Neural progenitor cell (in vitro differentiated cells): ENCODE measurements around the gene PRKCE. TPM values are rescaled to one million over a fixed set of nuclear protein-coding genes. Genes with fewer than 3 reads are reported as not detected.
A peak's percentile ranks its signal among the peaks of the same experiment; 100 is the strongest.

Experiments
- DNase-seq: peaks from one replicate; pipeline ENCODE4 v3.0.0-alpha.2; 2016; ENCODE audit warnings: low spot score
- H2AFZ ChIP-seq: fragments of 200-600 bp; sonication (generic); replicated peaks from 2 replicates; pipeline ENCODE4 v1.6.1; 2016; ENCODE audit warnings: antibody characterized with exemption
- H3F3A ChIP-seq: fragments of 200-600 bp; sonication (generic); 2 replicates; pipeline ENCODE4 v1.6.1; 2016; ENCODE audit warnings: antibody characterized with exemption, low read depth
- H3K27ac ChIP-seq: fragments of 200-600 bp; sonication (generic); 2 replicates; pipeline ENCODE4 v1.5.1; 2016; ENCODE audit warnings: mild to moderate bottlenecking
- H3K27me3 ChIP-seq: fragments of 200-600 bp; sonication (generic); 2 replicates; pipeline ENCODE4 v1.6.1; 2016; ENCODE audit warnings: mild to moderate bottlenecking, moderate library complexity
- H3K36me3 ChIP-seq: fragments of 200-600 bp; sonication (generic); 2 replicates; pipeline ENCODE4 v1.5.1; 2016
- H3K4me1 ChIP-seq: fragments of 200-600 bp; sonication (generic); 2 replicates; pipeline ENCODE4 v1.6.1; 2016; ENCODE audit warnings: mixed run types
- H3K4me2 ChIP-seq: fragments of 200-600 bp; sonication (generic); 2 replicates; pipeline ENCODE4 v1.6.1; 2016
- H3K4me3 ChIP-seq: fragments of 200-600 bp; sonication (generic); 2 replicates; pipeline ENCODE4 v1.5.1; 2016
- H3K79me2 ChIP-seq: fragments of 200-600 bp; sonication (generic); 2 replicates; pipeline ENCODE4 v1.6.1; 2016; ENCODE audit warnings: low read depth
- H3K9ac ChIP-seq: fragments of 200-600 bp; sonication (generic); 2 replicates; pipeline ENCODE4 v1.6.1; 2016
- H3K9me3 ChIP-seq: fragments of 200-600 bp; sonication (generic); 2 replicates; pipeline ENCODE4 v1.5.1; 2016; ENCODE audit warnings: low read depth
- H4K20me1 ChIP-seq: fragments of 200-600 bp; sonication (generic); 2 replicates; pipeline ENCODE4 v1.6.1; 2016; ENCODE audit warnings: low read depth
- H3K27ac Mint-ChIP-seq: 3 replicates; pipeline ENCODE4 v1.8.0; 2021; ENCODE audit warnings: mixed read lengths
- H3K27me3 Mint-ChIP-seq: 2 replicates; pipeline ENCODE4 v1.8.0; 2022; ENCODE audit warnings: low read depth, mild to moderate bottlenecking, inconsistent platforms, moderate library complexity, mixed read lengths; ENCODE audit not compliant: insufficient read depth
- H3K36me3 Mint-ChIP-seq: 3 replicates; pipeline ENCODE4 v1.8.0; 2021; ENCODE audit warnings: mixed read lengths
- H3K4me1 Mint-ChIP-seq: 3 replicates; pipeline ENCODE4 v1.8.0; 2021; ENCODE audit warnings: mixed read lengths
- H3K4me3 Mint-ChIP-seq: 3 replicates; pipeline ENCODE4 v1.8.0; 2021; ENCODE audit warnings: mild to moderate bottlenecking, moderate library complexity, mixed read lengths
- H3K9me3 Mint-ChIP-seq: 3 replicates; pipeline ENCODE4 v1.8.0; 2020; ENCODE audit warnings: mixed read lengths
- CTCF ChIP-seq: fragments of 200-600 bp; sonication (generic); IDR thresholded peaks from 2 replicates; pipeline ENCODE4 v1.5.1; 2017; ENCODE audit warnings: antibody characterized with exemption, mild to moderate bottlenecking
- EZH2 ChIP-seq: fragments of 200-600 bp; sonication (generic); IDR thresholded peaks from 2 replicates; pipeline ENCODE4 v1.6.1; 2017; ENCODE audit warnings: antibody characterized with exemption, mild to moderate bottlenecking, moderate library complexity
- EZH2phosphoT487 ChIP-seq: fragments of 200-600 bp; sonication (generic); IDR thresholded peaks from 2 replicates; pipeline ENCODE4 v1.6.1; 2017; ENCODE audit warnings: antibody characterized with exemption
- total RNA-seq: library from RNA; depleted of rRNA; stranded (reverse); fragments of >200 nt; gene quantifications from 2 replicates; pipeline ENCODE4 v1.2.3, GENCODE V29; 2015; ENCODE audit warnings: low replicate concordance

PRKCE gene
- total RNA-seq, 1 donor from 2014 or later = 4.1 TPM

- no peaks in the 10 kb centered on the region for H3F3A ChIP-seq
- no peaks in the 10 kb centered on the region for H3K9me3 ChIP-seq
- no peak overlapping the region for H3K9ac ChIP-seq
- H3K27me3 Mint-ChIP-seq = peaks cover 5% of the 10 kb centered on the region
- H3K9me3 Mint-ChIP-seq = no peaks in the 10 kb centered on the region
- H3K4me2 ChIP-seq = no peak overlapping the region
- DNase-seq = no peak
- no peaks in the 10 kb centered on the region for H3K36me3 ChIP-seq
- H3K4me1 ChIP-seq = peaks cover 13% of the 10 kb centered on the region
- H3K79me2 ChIP-seq = no peaks in the 10 kb centered on the region
- H3K27me3 ChIP-seq = no peaks in the 10 kb centered on the region
- no peak overlapping the region for H3K4me3 Mint-ChIP-seq
- H4K20me1 ChIP-seq = no peaks in the 10 kb centered on the region
- H3K4me3 ChIP-seq = no peak overlapping the region
- H3K4me1 Mint-ChIP-seq = peaks cover 35% of the 10 kb centered on the region
- no peak for TF ChIP-seq EZH2phosphoT487
- TF ChIP-seq EZH2 = no peak
- TF ChIP-seq CTCF = no peak
- no peak overlapping the region for H3K27ac ChIP-seq
- peak overlapping the region; percentile 31 for H3K27ac Mint-ChIP-seq
- no peak overlapping the region for H2AFZ ChIP-seq
- no peaks in the 10 kb centered on the region for H3K36me3 Mint-ChIP-seq
Measured at GRCh38 chr2:45902380-45902779, 250.9 kb downstream of the PRKCE start.

DNA sequence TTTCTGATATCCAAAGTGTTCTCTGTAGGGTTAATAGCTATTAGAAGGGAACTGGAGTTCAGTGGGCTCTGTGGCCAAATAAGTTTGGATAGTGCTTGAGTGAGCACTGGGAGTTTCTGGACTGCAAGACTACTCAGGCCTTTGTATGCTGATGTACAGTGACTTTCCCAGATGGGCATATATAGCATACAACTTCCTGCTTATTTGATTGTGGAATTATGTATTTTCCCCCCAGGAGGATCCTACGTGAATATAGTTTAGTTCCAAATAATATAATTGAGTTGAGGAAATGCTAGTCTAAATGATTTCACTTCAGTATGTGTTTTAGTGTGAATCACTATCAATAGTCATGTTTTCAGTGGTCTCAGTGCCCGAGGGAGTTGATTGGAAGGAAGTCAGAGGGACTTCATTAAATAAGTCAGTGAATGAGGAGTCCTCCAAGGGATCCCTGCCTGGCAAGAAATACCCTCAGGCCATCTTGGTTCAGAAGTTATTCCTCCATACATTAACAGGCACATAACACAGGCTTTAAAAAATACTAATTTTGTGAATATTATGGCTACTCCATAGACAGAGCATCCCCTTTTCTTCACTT, 251.4 kb downstream of the PRKCE start:
- Mint-ChIP-seq H3K9me3 (no peaks in the 10 kb centered on the region), H3K27ac (no peak overlapping the region), H3K27me3 (peaks cover 5% of the 10 kb centered on the region), H3K4me1 (peaks cover 39% of the 10 kb centered on the region), H3K36me3 (no peaks in the 10 kb centered on the region), H3K4me3 (no peak overlapping the region)
- no peaks in the 10 kb centered on the region for H3K27me3 ChIP-seq
- no peak overlapping the region for H3K4me2 ChIP-seq
- no peak overlapping the region for H2AFZ ChIP-seq
- no peak overlapping the region for H3K27ac ChIP-seq
- no peak for TF ChIP-seq EZH2phosphoT487
- TF ChIP-seq EZH2 = no peak
- no peak for TF ChIP-seq CTCF
- H3K9me3 ChIP-seq = no peaks in the 10 kb centered on the region
- no peak overlapping the region for H3K9ac ChIP-seq
- no peaks in the 10 kb centered on the region for H4K20me1 ChIP-seq
- no peak overlapping the region for H3K4me3 ChIP-seq
- no peak for DNase-seq
- H3K4me1 ChIP-seq = peaks cover 13% of the 10 kb centered on the region
- no peaks in the 10 kb centered on the region for H3K79me2 ChIP-seq
- H3F3A ChIP-seq = no peaks in the 10 kb centered on the region
- H3K36me3 ChIP-seq = no peaks in the 10 kb centered on the region

DNA sequence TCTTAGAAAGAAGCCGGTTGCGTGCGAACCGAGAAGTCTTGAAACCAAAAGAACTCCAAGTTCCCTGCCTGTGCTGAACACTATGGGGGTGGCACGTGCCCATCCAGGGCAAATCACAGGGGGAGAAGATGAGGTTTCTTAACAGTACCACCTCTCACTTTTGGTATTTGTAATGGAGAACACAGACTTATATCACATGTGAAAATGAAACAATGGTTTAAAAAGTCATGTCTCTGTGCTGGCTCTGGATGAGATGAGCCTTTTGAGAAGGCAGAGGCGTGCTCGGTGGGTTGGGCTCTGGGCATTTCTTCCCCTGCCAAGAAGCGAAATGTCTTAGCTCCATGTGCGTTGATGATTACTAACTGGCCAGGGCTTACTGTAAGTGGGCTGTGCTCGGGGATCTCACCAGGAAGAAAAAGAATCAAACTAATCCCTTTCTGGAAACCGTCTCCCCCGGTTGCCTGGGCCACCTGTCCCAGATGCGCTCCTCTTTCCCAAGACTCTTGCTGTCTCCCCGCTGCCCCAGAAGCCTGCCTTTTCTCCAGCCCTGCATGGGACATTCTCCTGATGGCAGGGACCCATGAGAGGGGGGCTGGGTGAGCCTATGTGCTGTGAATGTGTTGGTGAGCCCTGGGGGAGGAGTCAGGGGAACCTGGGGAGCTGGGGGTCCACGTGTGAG, 252.9 kb downstream of the PRKCE start:
- TF ChIP-seq EZH2phosphoT487 (no peak), EZH2 (no peak), CTCF (no peak)
- H4K20me1 ChIP-seq = no peaks in the 10 kb centered on the region
- H3K36me3 ChIP-seq = no peaks in the 10 kb centered on the region
- H3K4me2 ChIP-seq = no peak overlapping the region
- no peaks in the 10 kb centered on the region for H3K27me3 ChIP-seq
- H3K4me1 Mint-ChIP-seq = peaks cover 45% of the 10 kb centered on the region
- H3K4me3 Mint-ChIP-seq = peak overlapping the region; percentile 39
- H3K4me3 ChIP-seq = no peak overlapping the region
- H3K79me2 ChIP-seq = no peaks in the 10 kb centered on the region
- no peaks in the 10 kb centered on the region for H3K9me3 Mint-ChIP-seq
- peak overlapping the region; percentile 94 for H3K27ac Mint-ChIP-seq
- no peaks in the 10 kb centered on the region for H3F3A ChIP-seq
- H3K27me3 Mint-ChIP-seq = peaks cover 5% of the 10 kb centered on the region
- DNase-seq = peak; percentile 11
- peaks cover 13% of the 10 kb centered on the region for H3K4me1 ChIP-seq
- H3K9me3 ChIP-seq = no peaks in the 10 kb centered on the region
- H2AFZ ChIP-seq = no peak overlapping the region
- H3K36me3 Mint-ChIP-seq = no peaks in the 10 kb centered on the region
- H3K9ac ChIP-seq = no peak overlapping the region
- no peak overlapping the region for H3K27ac ChIP-seq
